Liver (tissue), 9 donors: ENCODE measurements around the gene TBC1D13. TPM values are rescaled to one million over a fixed set of nuclear protein-coding genes. Genes with fewer than 3 reads are reported as not detected.

ENCODE experiments used
- DNase-seq: peaks from one replicate; pipeline ENCODE4 v3.0.0-alpha.2; 2017; ENCODE audit warnings: low spot score
- H3K27ac ChIP-seq, 2 donors: one replicate each; pipeline ENCODE4 v1.7.0; 2013; ENCODE audit warnings: inconsistent platforms in 2 of 2, low read length in 2 of 2, control low read depth in 1 of 2, low read depth in 1 of 2, mild to moderate bottlenecking in 1 of 2
- H3K27me3 ChIP-seq, 4 donors: one replicate each; pipeline versions ENCODE4 v1.6.1 to v1.7.0; 2013; ENCODE audit warnings: low read length in 3 of 4, inconsistent platforms in 1 of 4, mild to moderate bottlenecking in 1 of 4, moderate library complexity in 1 of 4; ENCODE audit not compliant: control insufficient read depth in 4 of 4, insufficient read depth in 4 of 4
- H3K36me3 ChIP-seq, 4 donors: one replicate each; pipeline versions ENCODE4 v1.6.1 to v1.7.0; 2013; ENCODE audit warnings: low read length in 3 of 4, mild to moderate bottlenecking in 3 of 4, low read depth in 1 of 4, moderate library complexity in 1 of 4; ENCODE audit not compliant: control insufficient read depth in 4 of 4, insufficient read depth in 3 of 4
- H3K4me1 ChIP-seq, 4 donors: one replicate each; pipeline versions ENCODE4 v1.6.1 to v1.7.0; 2013; ENCODE audit warnings: low read length in 3 of 4, mild to moderate bottlenecking in 3 of 4, moderate library complexity in 1 of 4; ENCODE audit not compliant: control insufficient read depth in 4 of 4, insufficient read depth in 4 of 4
- H3K4me3 ChIP-seq, 3 donors: one replicate each; pipeline versions ENCODE4 v1.6.1 to v1.7.0; 2013; ENCODE audit warnings: low read length in 3 of 3, control low read depth in 1 of 3, low read depth in 1 of 3, mild to moderate bottlenecking in 1 of 3
- H3K9ac ChIP-seq, 2 donors: one replicate each; pipeline ENCODE4 v1.7.0; 2013; ENCODE audit warnings: low read length in 2 of 2, mild to moderate bottlenecking in 2 of 2, moderate library complexity in 2 of 2, control low read depth in 1 of 2, low read depth in 1 of 2
- H3K9me3 ChIP-seq, 4 donors: one replicate each; pipeline versions ENCODE4 v1.6.1 to v1.7.0; 2013; ENCODE audit warnings: low read length in 3 of 4; ENCODE audit not compliant: control insufficient read depth in 4 of 4
- FOXA2 ChIP-seq: IDR thresholded peaks from 2 replicates; pipeline ENCODE4 v1.6.1; 2016; ENCODE audit warnings: antibody characterized with exemption
- GABPA ChIP-seq, 2 donors: IDR thresholded peaks in 1 of 2; conservative IDR thresholded peaks in 1 of 2; 2 replicates each; pipeline ENCODE4 v1.6.1; 2016; ENCODE audit warnings: antibody characterized with exemption in 2 of 2, mild to moderate bottlenecking in 1 of 2, moderate library complexity in 1 of 2
- HNF4A ChIP-seq, 2 donors: conservative IDR thresholded peaks; 2 replicates each; pipeline ENCODE4 v1.6.1; 2016; ENCODE audit warnings: antibody characterized with exemption in 2 of 2, mild to moderate bottlenecking in 2 of 2
- RAD21 ChIP-seq, 2 donors: IDR thresholded peaks; 2 replicates each; pipeline ENCODE4 v1.6.1; 2016; ENCODE audit warnings: antibody characterized with exemption in 2 of 2, mild to moderate bottlenecking in 2 of 2
- RXRA ChIP-seq, 2 donors: IDR thresholded peaks; 2 replicates each; pipeline ENCODE4 v1.6.1; 2017 to 2018; ENCODE audit warnings: antibody characterized with exemption in 2 of 2, mild to moderate bottlenecking in 1 of 2
- SP1 ChIP-seq: IDR thresholded peaks from 2 replicates; pipeline ENCODE4 v1.6.1; 2018; ENCODE audit warnings: antibody characterized with exemption, mild to moderate bottlenecking
- TAF1 ChIP-seq: conservative IDR thresholded peaks from 2 replicates; pipeline ENCODE4 v1.6.1; 2016; ENCODE audit warnings: antibody characterized with exemption, mild to moderate bottlenecking
- YY1 ChIP-seq: IDR thresholded peaks from 2 replicates; pipeline ENCODE4 v1.6.1; 2016; ENCODE audit warnings: antibody characterized with exemption, mild to moderate bottlenecking
- WGBS: extraction: QIAGEN DNeasy Blood & Tissue Kit; methylation state at CpG from one replicate; pipeline ENCODE4 v1.1.7; 2013; 5-methylcytosine and 5-hydroxymethylcytosine counted together
- polyA plus RNA-seq, 2 donors: library from polyadenylated mRNA; stranded (reverse) in 1 of 2; unstranded in 1 of 2; fragments of 200-250 nt in 1 of 2; fragments of >200 nt in 1 of 2; fragmentation: Nextera tagmentation in 1 of 2; extraction: Ambion mirVana in 1 of 2; gene quantifications; one replicate each; pipeline versions ENCODE4 v1.2.1 to v1.2.3, GENCODE V29; 2013 to 2015
- total RNA-seq, 2 donors: library from RNA; depleted of rRNA; stranded (reverse); fragments of >200 nt; gene quantifications; one replicate each; pipeline ENCODE4 v1.2.3, GENCODE V29; 2014
- TF ChIP-seq, protein P1 (sequence below): fragments of 150-350 bp; IDR thresholded peaks from 2 replicates; pipeline ENCODE4 v1.5.1; 2017; ENCODE audit warnings: improper control_type of control experiment, low read depth, low read length; ENCODE audit not compliant: missing input control
- TF ChIP-seq, protein P2 (sequence below): IDR thresholded peaks from 2 replicates; pipeline ENCODE4 v1.6.1; 2016; ENCODE audit warnings: antibody characterized with exemption, mild to moderate bottlenecking
- donor health status: healthy.
- donor health status: healthy.
- donor health status: healthy.
- donor health status: healthy.
- donor health status: healthy.

The TBC1D13 gene, protein sequence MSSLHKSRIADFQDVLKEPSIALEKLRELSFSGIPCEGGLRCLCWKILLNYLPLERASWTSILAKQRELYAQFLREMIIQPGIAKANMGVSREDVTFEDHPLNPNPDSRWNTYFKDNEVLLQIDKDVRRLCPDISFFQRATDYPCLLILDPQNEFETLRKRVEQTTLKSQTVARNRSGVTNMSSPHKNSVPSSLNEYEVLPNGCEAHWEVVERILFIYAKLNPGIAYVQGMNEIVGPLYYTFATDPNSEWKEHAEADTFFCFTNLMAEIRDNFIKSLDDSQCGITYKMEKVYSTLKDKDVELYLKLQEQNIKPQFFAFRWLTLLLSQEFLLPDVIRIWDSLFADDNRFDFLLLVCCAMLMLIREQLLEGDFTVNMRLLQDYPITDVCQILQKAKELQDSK
- total RNA-seq (10 to 100 TPM in 1 of 2 donors, 1 to 10 TPM in 1; 6.3 to 11.7 TPM), polyA plus RNA-seq (1 to 10 TPM; 7.4 to 8.6 TPM)

DNA sequence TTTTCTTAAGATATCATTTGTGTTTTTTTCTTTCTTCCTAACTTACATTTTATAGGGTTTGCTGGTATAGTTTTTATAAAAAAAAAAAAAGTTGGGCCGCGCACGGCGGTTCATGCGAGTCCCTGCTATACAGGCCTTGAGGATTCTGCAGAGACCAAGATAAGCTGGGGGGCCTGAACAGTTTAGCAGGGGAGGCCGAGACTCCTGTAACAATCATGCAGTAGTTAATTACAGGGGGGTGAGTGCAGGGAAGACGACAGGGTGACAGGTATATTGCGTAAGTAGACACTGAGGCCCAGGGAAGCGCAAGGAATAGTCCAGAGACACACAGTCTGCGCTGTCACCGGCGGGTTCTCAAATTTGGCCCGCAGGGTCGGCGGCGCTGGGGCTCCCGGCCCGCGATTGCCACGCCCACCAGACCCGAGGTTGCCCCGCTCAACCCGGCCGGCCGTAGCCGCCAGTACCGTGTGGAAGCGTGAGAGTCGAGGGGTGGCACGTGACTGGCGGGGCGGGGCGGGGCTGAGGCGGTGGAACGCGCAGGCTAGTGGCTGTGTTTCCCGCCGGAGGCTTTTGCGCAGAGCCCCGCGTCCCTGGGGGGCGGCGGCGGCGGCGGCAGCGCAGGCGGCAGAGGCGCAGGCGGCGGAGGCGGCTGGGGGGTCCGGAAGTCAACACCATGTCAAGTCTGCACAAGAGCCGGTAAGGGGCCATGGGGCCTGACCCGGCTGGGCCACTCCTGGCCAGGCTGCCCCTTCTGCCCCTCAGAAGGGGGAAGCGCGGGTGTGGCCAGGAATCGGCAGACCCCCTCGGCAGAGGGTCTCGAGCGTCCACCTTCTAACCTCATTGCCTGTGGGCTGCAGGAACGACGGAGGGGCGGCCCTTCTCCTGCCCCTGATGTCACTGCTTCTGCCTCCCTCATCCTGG lies at the start of gene TBC1D13:
Gene TBC1D13 (plus strand): TSS at position 573 of the 921 bp plus-strand sequence. CDS start 101 bp downstream, at position 674.
- Histone ChIP-seq H3K4me3 (peak within 1 kb of the TSS; percentile 80 to 92 (median 90)), H3K9me3 (no peaks in the 10 kb centered on the region), H3K9ac (peak within 1 kb of the TSS; percentile 45 to 84), H3K27ac (peak within 1 kb of the TSS; percentile 80 to 88), H3K27me3 (no peaks in the 10 kb centered on the region), H3K36me3 (peaks cover 0 to 13% (median 3%) of the 10 kb centered on the region in 4 donors), H3K4me1 (peaks cover 3 to 19% (median 13%) of the 10 kb centered on the region in 4 donors)
- TF ChIP-seq RXRA (IDR thresholded peaks at IDR 0.05) (peak in 1 of 2 donors; percentile 14), RAD21 (IDR thresholded peaks at IDR 0.05) (peak; percentile 27 to 46), GABPA (IDR thresholded peaks at IDR 0.05 in 1 of 2, conservative IDR thresholded peaks at IDR 0.05 in 1 of 2) (peak; percentile 42 to 74), FOXA2 (no peak), YY1 (peak; percentile 36), HNF4A (conservative IDR thresholded peaks at IDR 0.05) (no peak), SP1 (peak; percentile 34)
- TF ChIP-seq, protein P1, sequence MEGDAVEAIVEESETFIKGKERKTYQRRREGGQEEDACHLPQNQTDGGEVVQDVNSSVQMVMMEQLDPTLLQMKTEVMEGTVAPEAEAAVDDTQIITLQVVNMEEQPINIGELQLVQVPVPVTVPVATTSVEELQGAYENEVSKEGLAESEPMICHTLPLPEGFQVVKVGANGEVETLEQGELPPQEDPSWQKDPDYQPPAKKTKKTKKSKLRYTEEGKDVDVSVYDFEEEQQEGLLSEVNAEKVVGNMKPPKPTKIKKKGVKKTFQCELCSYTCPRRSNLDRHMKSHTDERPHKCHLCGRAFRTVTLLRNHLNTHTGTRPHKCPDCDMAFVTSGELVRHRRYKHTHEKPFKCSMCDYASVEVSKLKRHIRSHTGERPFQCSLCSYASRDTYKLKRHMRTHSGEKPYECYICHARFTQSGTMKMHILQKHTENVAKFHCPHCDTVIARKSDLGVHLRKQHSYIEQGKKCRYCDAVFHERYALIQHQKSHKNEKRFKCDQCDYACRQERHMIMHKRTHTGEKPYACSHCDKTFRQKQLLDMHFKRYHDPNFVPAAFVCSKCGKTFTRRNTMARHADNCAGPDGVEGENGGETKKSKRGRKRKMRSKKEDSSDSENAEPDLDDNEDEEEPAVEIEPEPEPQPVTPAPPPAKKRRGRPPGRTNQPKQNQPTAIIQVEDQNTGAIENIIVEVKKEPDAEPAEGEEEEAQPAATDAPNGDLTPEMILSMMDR = no peak
- WGBS = 8% methylated on average over 64 of the region's 64 CpGs
- peak; percentile 93 for DNase-seq

DNA sequence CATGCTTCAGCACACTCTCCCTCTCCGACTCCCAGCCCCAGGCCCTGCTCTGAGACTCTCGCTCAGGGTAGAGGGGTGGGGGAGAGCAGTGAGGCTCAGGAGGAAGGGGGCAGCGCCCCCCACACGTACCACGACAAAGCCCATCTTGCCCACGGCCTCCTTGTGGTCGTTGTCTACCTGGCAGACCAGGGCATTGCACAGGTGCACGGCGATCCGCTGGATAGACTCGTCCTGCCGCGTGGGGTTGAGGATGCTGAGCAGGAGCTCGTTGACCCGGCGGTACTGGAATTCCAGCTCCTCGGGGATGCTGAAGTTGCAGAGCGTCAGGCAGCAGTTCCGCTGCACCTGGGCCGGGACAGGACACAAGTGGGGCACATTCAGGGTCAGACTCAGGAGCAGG lies 44.7 kb upstream of the TBC1D13 start:
- Histone ChIP-seq H3K36me3 (peaks cover 9 to 41% (median 31%) of the 10 kb centered on the region in 4 donors), H3K4me1 (no peaks in the 10 kb centered on the region), H3K27me3 (no peaks in the 10 kb centered on the region), H3K27ac (no peak overlapping the region), H3K9ac (no peak overlapping the region), H3K9me3 (no peaks in the 10 kb centered on the region), H3K4me3 (no peak overlapping the region)
- WGBS = 90% methylated on average over 20 of the region's 20 CpGs
- TF ChIP-seq RXRA (IDR thresholded peaks at IDR 0.05) (no peak), TAF1 (no peak)
- TF ChIP-seq, protein P2, sequence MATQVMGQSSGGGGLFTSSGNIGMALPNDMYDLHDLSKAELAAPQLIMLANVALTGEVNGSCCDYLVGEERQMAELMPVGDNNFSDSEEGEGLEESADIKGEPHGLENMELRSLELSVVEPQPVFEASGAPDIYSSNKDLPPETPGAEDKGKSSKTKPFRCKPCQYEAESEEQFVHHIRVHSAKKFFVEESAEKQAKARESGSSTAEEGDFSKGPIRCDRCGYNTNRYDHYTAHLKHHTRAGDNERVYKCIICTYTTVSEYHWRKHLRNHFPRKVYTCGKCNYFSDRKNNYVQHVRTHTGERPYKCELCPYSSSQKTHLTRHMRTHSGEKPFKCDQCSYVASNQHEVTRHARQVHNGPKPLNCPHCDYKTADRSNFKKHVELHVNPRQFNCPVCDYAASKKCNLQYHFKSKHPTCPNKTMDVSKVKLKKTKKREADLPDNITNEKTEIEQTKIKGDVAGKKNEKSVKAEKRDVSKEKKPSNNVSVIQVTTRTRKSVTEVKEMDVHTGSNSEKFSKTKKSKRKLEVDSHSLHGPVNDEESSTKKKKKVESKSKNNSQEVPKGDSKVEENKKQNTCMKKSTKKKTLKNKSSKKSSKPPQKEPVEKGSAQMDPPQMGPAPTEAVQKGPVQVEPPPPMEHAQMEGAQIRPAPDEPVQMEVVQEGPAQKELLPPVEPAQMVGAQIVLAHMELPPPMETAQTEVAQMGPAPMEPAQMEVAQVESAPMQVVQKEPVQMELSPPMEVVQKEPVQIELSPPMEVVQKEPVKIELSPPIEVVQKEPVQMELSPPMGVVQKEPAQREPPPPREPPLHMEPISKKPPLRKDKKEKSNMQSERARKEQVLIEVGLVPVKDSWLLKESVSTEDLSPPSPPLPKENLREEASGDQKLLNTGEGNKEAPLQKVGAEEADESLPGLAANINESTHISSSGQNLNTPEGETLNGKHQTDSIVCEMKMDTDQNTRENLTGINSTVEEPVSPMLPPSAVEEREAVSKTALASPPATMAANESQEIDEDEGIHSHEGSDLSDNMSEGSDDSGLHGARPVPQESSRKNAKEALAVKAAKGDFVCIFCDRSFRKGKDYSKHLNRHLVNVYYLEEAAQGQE = no peak
- no peak for DNase-seq
